OCI-LY7 (cell line): ENCODE measurements around the gene EPX. TPM values are rescaled to one million over a fixed set of nuclear protein-coding genes. Genes with fewer than 3 reads are reported as not detected.

Experiments
- BruUV-seq: library from RNA; stranded (reverse); fragments of 400-500 nt; replicated peaks from 2 replicates; lab custom pipeline; 2021; lab: Mats Ljungman, UMichigan
- CTCF ChIA-PET: fragments of 300-600 bp; sonication (Branson Sonifier 250); formaldehyde crosslinking; loops from one replicate; lab custom pipeline; 2022; ENCODE audit warnings: antibody characterized with exemption; ENCODE audit not compliant: unreplicated experiment; lab: Charles Lee
- POLR2A ChIA-PET: fragments of 300-600 bp; sonication (Branson Sonifier 250); formaldehyde crosslinking; loops from one replicate; lab custom pipeline; 2022; ENCODE audit warnings: antibody characterized with exemption; lab: Charles Lee
- DNase-seq: peaks from one replicate; pipeline ENCODE4 v3.0.0-alpha.2; 2015; ENCODE audit warnings: low spot score
- H2AFZ ChIP-seq: fragments of 200-600 bp; sonication (generic), shearing (Covaris generic); 2 replicates; pipeline ENCODE4 v1.6.1; 2014; ENCODE audit warnings: mild to moderate bottlenecking, antibody characterized with exemption, low read length, moderate library complexity
- H3K27ac ChIP-seq: fragments of 200-600 bp; sonication (generic); 2 replicates; pipeline ENCODE4 v1.5.1; 2014; ENCODE audit warnings: mixed run types, low read depth, mild to moderate bottlenecking, moderate library complexity, low read length, inconsistent platforms; ENCODE audit not compliant: poor library complexity, severe bottlenecking
- H3K36me3 ChIP-seq: fragments of 200-600 bp; sonication (generic); 2 replicates; pipeline ENCODE4 v1.6.1; 2014; ENCODE audit warnings: mild to moderate bottlenecking, antibody characterized with exemption, low read length, moderate library complexity, mixed read lengths; ENCODE audit not compliant: insufficient read depth
- H3K4me1 ChIP-seq: fragments of 200-600 bp; sonication (generic); 2 replicates; pipeline ENCODE4 v1.5.1; 2014; ENCODE audit warnings: mild to moderate bottlenecking, low read length; ENCODE audit not compliant: insufficient read depth, poor library complexity, severe bottlenecking
- H3K4me2 ChIP-seq: fragments of 200-600 bp; sonication (generic); 2 replicates; pipeline ENCODE4 v1.6.1; 2014; ENCODE audit warnings: mild to moderate bottlenecking, low read length
- H3K4me3 ChIP-seq: fragments of 200-600 bp; sonication (generic); 2 replicates; pipeline ENCODE4 v1.5.1; 2014; ENCODE audit warnings: mild to moderate bottlenecking, low read depth, low read length; ENCODE audit not compliant: poor library complexity, severe bottlenecking
- H3K79me2 ChIP-seq: fragments of 200-600 bp; sonication (generic); 2 replicates; pipeline ENCODE4 v1.6.1; 2016; ENCODE audit warnings: low read depth, mild to moderate bottlenecking, low read length, moderate library complexity, mixed read lengths; ENCODE audit not compliant: insufficient read depth
- H3K9me2 ChIP-seq: fragments of 200-600 bp; sonication (generic); 2 replicates; pipeline ENCODE4 v1.6.1; 2016; ENCODE audit warnings: mild to moderate bottlenecking, low read length, mixed read lengths; ENCODE audit not compliant: insufficient read depth
- H3K9me3 ChIP-seq: fragments of 200-600 bp; sonication (generic); 2 replicates; pipeline ENCODE4 v1.6.1; 2014; ENCODE audit warnings: mild to moderate bottlenecking, mixed run types, low read length, mixed read lengths
- H4K20me1 ChIP-seq: fragments of 200-600 bp; sonication (generic); 2 replicates; pipeline ENCODE4 v1.6.1; 2014; ENCODE audit warnings: mild to moderate bottlenecking, antibody characterized with exemption, low read length, moderate library complexity, mixed read lengths; ENCODE audit not compliant: insufficient read depth
- CTCF ChIP-seq: fragments of 200-600 bp; sonication (generic); conservative IDR thresholded peaks from 2 replicates; pipeline ENCODE4 v1.5.1; 2014; ENCODE audit warnings: mild to moderate bottlenecking, antibody characterized with exemption, low read length, moderate library complexity, mixed read lengths
- EZH2phosphoT487 ChIP-seq: fragments of 200-600 bp; sonication (generic); IDR thresholded peaks from 2 replicates; pipeline ENCODE4 v1.6.1; 2018; ENCODE audit warnings: low read depth, borderline replicate concordance, mild to moderate bottlenecking, mixed run types, antibody characterized with exemption, low read length, moderate library complexity, mixed read lengths
- intact Hi-C: fragments of 100-400 bp; cut with micrococcal nuclease; formaldehyde crosslinking; loops from one replicate; pipeline ENCODE4 v1.10.0; 2022; ENCODE audit not compliant: unreplicated experiment
- total RNA-seq, 2 experiments: library from RNA; depleted of rRNA in 1 of 2; stranded (reverse); fragments of >200 nt in 1 of 2; shearing (Covaris generic) in 1 of 2; gene quantifications; 2 replicates each; pipeline ENCODE4 v1.2.3, GENCODE V29; 2014 to 2022

Gene EPX
- total RNA-seq, 2 experiments from 2014 or later = not detected

DNA sequence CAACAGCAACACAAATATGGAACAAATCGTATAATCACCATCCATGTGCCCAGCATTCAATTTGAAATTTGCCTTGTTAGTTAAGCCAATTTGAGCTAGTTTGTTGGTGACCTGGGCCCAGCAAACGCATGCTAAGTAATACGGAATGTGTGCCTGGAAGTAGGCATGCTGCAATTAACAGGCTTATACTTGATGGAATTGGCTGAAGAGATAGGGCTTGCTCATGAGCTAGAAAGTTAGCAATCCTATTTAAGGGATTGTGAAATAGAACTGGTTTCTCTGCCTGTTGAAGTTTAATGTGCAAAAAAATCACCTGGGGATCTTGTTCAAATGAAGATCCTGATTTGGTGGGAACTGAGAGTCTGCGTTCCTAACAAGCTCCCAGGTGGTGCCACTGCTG, 37.4 kb downstream of the EPX start:
- ChIA-PET CTCF (no interaction called here), POLR2A (interaction anchor here (0.6 to 0.9 kb wide), 4 partner anchors 11 to 1623 kb away, joined by 3 read pairs; partner anchors contain the start of gene MKS1)
- Histone ChIP-seq H3K4me2 (no peak overlapping the region), H3K9me2 (no peaks in the 10 kb centered on the region), H3K79me2 (no peaks in the 10 kb centered on the region), H3K27ac (no peak overlapping the region), H2AFZ (no peak overlapping the region), H3K4me3 (no peak overlapping the region), H4K20me1 (no peaks in the 10 kb centered on the region), H3K4me1 (no peaks in the 10 kb centered on the region), H3K9me3 (no peaks in the 10 kb centered on the region), H3K36me3 (no peaks in the 10 kb centered on the region)
- no peak for DNase-seq
- BruUV-seq = no TSS peak
- intact Hi-C loops = no loop called here
- TF ChIP-seq CTCF = no peak

GRCh38 chr17:58231641-58232040, 39.1 kb downstream of the EPX start:
- ChIA-PET CTCF (no interaction called here), POLR2A (no interaction called here)
- DNase-seq = no peak
- Histone ChIP-seq H3K79me2 (no peaks in the 10 kb centered on the region), H3K9me2 (no peaks in the 10 kb centered on the region), H4K20me1 (no peaks in the 10 kb centered on the region), H3K4me2 (no peak overlapping the region), H3K4me3 (no peak overlapping the region), H2AFZ (no peak overlapping the region), H3K36me3 (no peaks in the 10 kb centered on the region), H3K9me3 (no peaks in the 10 kb centered on the region), H3K4me1 (no peaks in the 10 kb centered on the region), H3K27ac (no peak overlapping the region)
- intact Hi-C loops = no loop called here
- no peak for TF ChIP-seq EZH2phosphoT487
- no peak for TF ChIP-seq CTCF
- BruUV-seq = no TSS peak

GRCh38 chr17:58232707-58233156, 40.2 kb downstream of the EPX start:
- H3K36me3 ChIP-seq = no peaks in the 10 kb centered on the region
- CTCF ChIA-PET = no interaction called here
- no peak overlapping the region for H3K4me2 ChIP-seq
- H2AFZ ChIP-seq = no peak overlapping the region
- H3K79me2 ChIP-seq = no peaks in the 10 kb centered on the region
- H4K20me1 ChIP-seq = no peaks in the 10 kb centered on the region
- no peak overlapping the region for H3K27ac ChIP-seq
- BruUV-seq = no TSS peak
- H3K4me3 ChIP-seq = no peak overlapping the region
- H3K9me2 ChIP-seq = no peaks in the 10 kb centered on the region
- no peaks in the 10 kb centered on the region for H3K4me1 ChIP-seq
- DNase-seq = no peak
- intact Hi-C loops = no loop called here
- POLR2A ChIA-PET = interaction anchor here (0.6 kb wide), 1 partner anchor 827 kb away, joined by 3 read pairs; no protein-coding TSS in a partner anchor
- no peaks in the 10 kb centered on the region for H3K9me3 ChIP-seq
- TF ChIP-seq EZH2phosphoT487 (no peak), CTCF (no peak)
